ENCODE data around the gene ZNF575.
"Not testable (repeated sequence)": the region's sequence is repeated elsewhere in the genome, so short reads cannot be mapped to it uniquely, and the experiment has no call there.

The ZNF575 gene

DNA sequence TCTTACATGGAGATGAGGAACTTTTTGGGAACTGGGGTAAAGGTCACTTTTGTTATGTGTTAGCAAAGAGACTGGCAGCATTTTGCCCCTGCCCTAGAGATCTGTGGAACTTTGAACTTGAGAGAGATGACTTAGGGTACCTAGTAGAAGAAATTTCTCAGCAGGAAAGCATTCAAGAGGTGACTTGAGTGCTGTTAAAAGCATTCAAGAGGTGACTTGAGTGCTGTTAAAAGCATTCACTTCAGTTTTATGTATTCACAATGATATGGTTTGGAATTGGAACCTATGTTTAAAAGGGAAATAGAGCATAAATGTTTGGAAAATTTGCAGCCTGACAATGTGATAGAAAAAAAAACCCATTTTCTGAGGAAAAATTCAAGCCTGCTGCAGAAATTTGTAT is 20.6 kb upstream of the ZNF575 start:
- not testable (repeated sequence) for FAIRE-seq

DNA sequence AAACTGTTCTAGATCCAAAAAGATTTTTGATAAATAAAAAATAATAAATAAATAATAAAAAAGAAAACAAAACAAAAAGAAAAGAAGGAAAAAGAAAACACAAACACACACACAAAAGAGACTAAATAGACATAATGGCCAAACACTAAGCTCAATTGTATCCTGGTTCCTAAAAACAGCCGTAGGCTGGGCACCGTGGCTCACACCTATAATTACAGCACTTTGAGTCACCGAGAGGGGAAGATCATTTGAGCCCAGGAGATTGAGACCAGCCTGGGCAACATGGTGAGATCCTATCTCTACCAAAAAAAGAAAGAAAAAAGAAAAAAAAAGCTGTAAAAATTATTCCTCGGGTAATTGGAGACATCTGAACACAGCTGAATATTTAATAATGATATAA is 14.9 kb upstream of the ZNF575 start:
- FAIRE-seq = no peak

DNA sequence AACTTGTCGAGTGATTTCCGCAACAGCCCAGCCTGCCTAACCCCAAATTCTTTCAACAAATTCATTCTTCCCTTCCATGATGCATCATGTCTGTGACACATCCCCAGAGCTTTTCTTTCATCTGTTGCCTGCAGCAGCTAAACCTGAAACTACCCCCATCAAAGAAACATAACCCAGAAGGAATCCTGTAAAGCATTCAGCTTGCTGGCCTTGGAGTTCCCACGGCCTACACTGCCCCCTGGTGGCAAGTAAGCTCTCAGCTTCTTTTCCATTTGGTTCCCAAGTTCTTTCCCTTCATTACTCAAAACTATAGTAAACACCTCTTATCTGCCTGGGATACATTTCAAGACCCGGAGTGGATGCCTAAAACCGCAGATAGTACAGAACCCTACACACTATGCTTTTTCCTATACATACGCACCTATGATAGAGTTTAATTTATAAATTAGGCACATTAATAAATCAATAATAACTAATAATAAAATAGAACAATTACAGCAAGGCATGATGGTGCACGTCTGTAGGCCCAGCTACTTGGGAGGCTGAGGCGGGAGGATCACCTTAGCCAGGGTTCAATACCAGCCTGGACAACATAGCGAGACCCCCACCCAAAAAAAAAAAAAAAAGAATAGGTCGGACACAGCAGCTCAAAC is 13.4 kb upstream of the ZNF575 start:
- FAIRE-seq = peak; percentile 86

DNA sequence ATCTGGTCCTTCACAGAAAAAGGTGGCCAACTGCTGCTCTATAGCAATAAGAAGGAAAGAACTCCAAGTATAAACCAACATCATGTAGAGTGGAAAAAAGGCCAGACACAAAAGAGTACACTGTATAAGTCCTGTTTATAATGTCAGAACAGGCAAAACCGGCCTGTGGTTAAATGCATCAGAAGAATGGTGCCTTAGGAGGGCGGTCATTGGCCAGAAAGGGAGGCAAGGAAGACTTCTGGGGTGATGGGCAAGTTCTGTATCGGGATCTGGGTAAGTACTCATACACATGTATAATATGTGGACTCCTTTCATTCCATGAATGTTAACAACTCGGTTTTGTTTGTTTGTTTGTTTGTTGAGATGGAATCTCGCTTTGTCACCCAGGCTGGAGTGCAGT is 10.1 kb upstream of the ZNF575 start:
- FAIRE-seq = no peak

DNA sequence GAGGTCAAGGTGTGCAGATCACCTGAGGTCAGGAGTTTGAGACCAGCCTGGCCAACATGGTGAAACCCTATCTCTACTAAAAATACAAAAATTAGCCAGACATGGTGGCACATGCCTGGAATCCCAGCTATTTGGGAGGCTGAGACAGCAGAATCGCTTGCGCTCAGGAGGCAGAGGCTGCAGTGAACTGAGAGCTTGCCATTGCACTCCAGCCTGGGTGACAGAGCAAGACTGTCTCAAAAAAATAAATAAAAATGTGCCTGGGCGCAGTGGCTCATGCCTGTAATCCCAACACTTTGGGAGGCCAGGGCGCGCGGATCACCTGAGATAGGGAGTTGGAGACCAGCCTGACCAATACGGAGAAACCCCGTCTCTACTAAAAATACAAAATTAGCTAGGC is 9.3 kb upstream of the ZNF575 start:
- FAIRE-seq = not testable (repeated sequence)

DNA sequence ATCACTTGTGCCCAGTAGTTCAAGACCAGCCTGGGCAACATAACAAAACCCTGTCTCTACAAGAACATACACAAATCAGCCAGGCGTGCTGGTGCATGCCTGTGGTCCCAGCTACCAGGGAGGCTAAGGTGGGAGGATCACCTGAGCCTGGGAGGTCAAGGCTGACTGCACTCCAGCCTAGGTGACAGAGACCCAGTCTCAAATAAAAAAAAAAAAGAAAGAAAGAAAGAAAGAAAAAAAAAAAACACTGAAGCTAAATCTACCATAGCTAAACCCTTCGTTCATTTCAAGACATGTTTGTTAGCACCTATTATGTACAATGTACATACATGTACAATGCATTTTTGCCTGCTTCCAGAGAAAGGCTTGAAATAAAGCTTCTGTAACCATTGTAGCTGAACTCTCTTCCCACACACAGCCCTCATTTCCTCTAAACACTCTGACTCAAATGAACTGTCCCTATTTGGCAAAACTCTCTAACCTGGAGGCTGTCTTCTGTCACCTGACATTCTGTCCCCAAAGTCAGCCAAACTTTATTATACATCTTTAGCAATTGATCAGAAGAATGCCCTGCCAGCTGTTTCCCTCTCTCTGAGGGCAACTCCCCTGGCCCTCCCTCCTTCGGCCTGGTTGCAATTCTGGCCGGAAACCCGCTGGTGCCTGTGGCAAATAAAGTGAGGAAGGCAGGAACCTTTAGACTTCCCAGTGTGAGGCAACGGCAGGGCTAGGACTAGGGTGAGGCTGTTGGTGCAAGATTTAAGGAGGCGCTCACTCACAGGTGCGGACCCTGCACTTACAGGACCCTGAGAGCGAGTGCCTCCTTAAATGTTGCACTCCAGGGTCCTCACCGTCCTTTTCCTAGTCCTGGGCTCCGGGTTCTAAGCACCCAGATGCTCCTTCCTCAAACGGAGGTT is 7.8 kb upstream of the ZNF575 start:
- no peak for FAIRE-seq

DNA sequence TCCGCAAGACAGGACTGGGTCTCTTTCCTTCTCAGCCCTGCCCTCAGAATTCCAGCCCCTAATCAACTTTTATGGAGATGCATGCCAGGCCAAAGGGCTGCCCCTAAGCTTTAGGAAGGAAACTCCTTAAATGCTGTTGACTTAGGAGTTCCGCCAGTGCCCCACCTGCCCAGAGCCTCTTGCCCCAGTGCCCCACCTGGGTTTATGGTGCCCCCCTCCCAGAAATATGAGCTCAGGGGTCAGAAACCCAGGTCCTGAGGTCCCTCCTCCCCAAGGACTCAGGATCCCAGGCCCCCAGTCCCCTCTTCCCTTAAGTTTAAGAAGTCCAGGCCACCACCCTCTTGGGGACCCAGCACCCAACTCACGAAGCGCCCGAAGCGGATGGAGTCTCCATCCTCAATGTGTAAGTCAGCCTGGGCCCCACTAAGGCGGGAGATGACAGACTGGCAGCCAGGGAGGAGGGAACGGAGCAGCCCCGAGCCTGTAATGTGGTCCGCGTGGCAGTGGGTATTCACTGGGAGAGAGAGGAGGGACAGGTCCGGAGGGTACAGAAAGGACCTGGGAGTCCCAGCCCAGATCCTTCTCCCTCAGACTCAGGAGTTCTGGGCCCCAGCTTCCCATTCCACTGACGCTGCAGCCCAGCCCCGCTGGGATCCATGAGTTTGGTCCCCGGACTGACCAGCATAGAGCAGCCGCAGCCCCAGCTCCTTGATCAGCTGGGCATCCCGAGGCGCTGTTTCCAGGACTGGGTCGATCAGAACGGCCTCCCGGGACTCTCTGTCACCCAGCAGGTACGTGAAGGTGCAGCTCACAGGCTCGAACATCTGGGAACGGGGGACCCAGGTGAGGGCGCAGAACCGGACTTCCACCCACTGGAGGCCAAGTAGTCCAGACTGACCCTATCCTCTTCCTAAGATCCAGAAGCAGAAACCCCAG is 6.9 kb upstream of the ZNF575 start:
- FAIRE-seq = no peak

DNA sequence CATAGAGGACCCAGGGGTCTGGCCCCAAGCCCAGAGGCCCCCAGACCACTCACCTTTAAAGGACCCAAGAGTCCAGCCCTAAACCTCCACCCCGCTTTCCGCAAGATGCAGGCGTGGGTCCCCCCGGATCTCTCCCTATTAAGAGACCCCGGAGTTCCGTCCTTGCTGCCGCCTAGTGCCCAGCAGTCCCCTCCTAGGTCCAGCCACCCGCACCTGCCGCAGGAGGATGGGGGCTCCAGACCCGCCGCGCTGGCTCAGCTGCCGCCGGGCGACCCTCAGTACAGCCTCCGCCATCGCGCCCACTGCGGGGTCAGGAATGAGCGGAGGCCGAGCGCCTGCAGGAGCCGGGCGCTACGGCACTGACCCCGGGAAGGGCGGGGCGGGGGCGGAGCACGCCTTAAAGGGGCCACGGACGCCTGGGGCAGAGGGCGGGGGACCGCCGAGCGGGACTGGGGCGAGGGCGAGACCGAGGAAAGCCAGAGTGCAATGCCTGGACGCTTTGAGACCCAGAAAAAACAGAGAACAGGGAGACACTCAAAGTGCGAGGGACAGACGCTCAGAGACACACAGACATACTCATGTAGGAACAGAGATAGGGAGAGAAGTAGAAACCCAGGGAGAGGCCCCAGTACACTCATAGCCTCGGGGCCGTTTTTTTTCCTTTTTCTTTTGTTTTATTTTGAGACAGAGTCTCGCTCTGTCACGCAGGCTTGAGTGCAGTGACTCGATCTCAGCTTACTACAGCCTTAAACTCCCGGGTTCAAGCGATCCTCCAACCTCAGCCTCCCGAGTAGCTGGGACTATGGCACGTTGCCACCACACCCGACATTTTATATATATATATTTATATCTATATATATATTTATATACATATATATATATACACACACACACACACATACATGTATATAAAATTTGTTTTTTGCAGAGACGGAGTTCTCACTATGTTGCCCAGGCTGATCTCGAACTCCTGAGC is 5.8 kb upstream of the ZNF575 start, which contains the start of gene ETHE1:
ETHE1 (minus strand) TSS at position 318 of the 976 bp plus-strand sequence; CDS start at position 294, 24 bp downstream.
- no peak for FAIRE-seq

DNA sequence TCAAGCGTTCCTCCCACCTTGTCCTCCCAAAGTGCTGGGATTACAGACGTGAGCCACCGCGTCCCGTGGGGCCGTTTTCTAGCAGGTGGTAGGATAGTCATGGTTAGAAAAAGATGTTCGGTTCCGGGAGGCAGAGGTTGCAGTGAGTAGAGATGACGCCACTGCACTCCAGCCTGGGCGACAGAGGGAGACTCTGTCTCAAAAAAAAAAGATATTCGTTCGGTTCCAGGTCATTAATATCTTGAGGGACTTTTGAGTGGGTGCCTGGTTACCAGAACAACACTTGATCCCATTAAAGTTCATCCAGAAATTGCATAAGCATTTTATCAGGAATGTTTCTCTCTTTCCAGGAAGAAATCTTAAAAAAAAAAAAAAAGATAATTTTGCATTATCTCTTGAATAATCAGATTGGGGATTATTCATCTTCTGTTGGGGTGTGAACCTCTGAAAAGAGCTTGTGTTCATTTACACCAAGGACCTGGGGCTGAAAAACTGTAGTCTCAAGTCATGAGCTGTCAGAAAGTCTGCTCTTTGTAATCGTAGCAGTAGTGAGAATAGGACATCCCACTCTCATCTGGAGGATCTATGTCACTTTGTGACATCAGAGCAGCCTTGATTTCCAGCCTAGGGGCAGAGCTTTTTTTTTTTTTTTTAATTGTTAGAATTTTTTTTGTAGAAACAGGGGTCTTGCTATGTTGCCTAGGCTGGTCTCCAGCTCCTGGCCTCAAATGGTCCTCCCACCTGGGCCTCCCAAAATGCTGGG is 4.9 kb upstream of the ZNF575 start:
- no peak for FAIRE-seq

DNA sequence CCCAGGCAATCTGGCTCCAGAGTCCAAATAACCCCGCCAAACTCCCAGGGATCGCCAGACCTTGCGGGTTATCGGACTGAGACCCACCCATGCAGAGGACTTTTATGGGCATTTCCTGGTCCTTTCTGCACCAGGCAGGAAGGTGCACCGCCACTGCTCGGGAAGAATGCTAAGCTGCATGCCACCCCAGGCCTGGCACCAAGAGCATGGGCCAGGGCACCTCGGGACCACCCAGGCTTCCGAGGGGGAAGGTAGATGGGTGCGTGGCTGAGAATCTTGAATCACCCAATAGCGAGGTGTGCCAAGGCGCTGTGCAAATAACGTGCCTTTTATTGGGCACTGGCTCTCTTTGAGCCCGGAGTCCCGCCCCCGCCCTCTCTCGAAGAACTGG is 422 bp upstream of the ZNF575 start:
- FAIRE-seq = no peak

DNA sequence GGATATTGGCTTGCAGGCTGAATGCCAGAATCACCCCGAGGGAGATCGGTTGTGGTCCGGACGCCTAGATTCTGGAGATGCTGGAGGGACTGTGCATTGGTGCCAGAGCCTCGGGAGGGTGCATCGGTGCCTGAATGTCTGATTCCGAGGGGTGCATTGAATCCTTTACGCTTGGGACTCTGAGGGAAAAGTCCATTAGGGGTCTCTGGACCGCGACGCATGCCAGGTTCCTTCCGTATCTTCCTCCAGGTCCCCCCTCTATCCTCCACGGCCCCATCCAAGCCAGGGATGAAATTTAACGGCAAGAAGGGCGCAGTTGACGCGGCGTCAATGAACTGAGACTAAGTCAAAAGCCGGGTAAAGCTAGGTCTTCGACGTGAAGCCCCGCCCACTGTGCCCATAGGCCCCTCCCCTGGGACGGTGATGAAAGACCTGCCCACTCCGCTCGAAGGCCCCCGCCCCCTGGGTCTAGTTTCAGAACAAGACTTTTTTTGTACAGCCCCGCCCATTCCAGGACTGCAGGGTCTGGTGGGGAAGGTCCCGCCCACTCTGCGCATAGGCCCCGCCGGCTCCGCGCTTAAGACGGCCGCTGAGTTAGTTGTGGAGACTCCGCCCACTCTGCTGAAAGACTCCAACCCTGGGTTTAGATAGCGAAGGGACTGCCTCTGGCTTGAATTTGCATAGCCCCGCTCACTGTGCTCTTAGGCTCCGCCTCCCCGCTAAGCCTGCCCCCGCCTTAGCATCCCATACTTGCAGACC is 737 bp downstream of the ZNF575 start:
- peak; percentile 99 for FAIRE-seq

DNA sequence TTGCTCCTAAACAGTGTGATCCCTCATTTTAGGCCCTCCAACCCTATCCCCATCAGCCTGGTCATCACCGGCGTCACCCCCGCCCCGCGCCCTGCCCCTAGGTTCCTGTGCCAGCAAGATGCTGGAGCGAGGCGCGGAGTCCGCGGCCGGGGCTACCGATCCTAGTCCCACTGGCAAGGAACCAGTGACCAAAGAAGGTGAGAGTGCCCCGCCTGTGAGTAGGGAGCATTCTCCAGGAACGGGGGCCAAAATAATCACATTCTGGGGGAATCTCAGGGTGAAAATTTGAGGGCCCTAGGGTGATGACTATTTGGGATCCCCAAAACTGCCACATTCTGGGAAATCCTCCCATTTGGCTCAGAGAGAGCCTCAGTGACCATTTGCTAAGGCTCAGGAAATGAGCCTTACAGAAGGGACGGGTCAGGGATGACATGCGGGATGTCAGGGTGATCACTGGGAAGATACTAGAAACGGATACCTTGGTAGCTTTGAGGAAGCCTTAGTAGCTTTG is 1.4 kb downstream of the ZNF575 start:
- FAIRE-seq = no peak

DNA sequence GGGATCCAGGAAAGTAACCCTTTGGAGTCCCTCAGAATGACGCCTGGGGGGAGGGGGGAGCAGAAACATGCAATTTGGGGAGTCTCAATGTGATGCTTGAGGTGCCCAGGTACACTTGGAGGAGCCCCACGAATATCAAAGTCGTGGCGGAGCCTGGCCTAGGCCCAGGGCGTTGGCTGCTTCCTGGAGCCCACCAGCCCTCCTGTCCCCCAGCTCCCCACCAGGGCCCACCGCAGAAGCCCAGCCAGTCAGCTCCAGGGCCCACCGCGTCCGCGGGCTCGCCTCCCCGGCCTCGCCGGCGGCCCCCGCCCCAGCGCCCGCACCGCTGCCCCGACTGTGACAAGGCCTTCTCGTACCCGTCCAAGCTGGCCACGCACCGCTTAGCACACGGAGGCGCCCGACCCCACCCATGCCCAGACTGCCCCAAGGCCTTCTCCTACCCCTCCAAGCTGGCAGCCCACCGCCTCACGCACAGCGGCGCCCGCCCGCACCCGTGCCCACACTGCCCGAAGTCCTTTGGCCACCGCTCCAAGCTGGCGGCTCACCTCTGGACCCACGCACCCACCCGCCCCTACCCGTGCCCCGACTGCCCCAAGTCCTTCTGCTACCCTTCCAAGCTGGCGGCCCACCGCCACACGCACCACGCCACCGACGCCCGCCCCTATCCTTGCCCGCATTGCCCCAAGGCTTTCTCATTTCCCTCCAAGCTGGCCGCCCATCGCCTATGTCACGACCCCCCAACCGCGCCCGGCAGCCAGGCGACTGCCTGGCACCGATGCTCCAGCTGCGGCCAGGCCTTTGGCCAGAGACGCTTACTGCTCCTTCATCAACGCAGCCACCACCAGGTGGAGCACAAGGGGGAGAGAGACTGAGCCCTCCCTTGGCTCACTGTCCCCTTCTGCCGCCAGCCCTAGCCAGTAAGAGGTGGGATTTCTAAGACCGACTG is 2.1 kb downstream of the ZNF575 start:
- FAIRE-seq = no peak

DNA sequence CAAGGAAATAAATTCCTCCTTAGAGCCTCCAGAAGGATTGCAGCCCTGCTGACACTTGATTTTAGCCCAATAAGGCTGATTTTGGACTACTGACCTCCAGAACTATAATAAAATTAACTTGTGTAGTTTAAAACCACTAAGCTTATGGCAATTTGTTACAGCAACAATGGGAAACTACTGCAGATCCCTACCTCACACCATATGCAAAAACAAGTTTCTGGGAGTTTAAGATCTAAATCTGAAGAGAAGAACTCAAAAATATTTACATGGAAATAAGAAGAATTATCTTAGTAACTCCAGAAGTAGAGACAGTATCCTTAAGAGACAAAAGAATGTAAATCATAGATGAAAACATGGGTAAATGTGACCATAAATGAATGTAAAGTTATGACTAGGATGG is 5.9 kb downstream of the ZNF575 start:
- no peak for FAIRE-seq

DNA sequence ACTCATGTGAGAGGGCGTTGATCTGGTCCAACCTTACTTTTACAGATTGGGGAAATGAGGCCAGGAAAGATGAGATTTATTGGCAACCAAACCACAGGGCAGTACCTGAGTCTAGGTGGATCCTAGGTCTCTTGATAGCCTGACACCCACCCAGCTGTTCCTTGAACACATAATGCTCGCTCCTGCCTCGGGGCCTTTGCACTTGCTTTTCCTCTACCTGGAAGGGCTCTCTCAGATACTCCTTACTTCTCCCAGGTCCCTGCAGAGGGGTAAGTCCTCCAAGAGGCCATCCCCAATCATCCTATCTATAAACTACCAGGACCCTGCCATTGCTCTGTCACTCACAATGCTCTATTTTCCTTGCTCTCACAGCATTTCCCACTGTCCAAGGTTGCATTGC is 7.4 kb downstream of the ZNF575 start:
- no peak for FAIRE-seq

DNA sequence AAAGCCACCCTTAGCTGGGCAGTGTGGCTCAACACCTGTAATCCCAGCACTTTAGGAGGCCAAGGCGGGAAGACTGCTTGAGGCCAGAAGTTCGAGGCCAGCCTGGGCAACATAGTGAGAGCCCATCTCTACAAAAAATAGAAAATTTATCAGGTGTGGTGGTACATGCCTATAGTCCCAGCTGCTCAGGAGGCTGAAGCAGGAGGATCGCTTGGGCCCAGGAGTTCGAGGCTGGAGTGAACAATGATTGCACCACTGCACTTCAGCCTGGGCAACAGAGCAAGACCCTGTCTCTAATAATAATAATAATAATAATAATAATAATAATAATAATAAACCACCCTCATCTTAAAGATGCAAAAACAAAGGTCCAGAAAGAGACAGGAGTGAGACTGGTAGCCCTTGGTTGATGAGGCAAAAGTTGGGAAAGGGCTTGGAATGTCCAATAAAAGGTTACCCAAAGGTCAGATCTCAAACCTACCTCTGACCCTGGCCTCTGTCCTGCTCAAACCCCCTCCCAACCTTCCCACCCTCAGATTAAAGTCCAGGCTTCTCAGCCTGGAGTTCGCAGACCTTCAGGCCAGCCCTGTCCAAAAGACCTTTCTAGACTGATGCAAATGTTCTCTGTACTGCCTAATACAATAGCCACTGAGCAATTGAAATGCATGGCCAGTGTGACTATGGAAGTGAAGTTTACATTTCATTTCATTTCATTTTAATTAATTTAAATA is 9.1 kb downstream of the ZNF575 start:
- FAIRE-seq = no peak

DNA sequence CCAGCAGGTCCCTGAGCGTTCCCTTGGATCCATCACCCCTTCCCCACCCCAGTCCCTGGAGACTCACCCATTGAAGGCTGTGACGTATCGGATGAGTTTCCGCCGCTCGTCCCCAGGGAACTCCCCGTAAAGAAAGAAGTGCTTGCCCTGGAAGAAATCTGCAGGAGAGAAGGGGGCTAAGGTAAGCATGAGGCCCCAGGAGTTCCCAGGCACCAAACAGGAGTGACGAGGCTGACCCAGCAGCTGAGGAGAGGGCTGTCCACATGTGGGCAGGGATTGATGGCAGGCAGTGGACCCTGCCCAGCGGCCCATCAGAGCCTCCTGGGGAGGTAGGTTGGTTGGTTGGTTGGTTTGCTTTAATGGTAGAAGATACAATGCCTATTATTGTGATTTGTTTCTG is 11.1 kb downstream of the ZNF575 start:
- FAIRE-seq = no peak

DNA sequence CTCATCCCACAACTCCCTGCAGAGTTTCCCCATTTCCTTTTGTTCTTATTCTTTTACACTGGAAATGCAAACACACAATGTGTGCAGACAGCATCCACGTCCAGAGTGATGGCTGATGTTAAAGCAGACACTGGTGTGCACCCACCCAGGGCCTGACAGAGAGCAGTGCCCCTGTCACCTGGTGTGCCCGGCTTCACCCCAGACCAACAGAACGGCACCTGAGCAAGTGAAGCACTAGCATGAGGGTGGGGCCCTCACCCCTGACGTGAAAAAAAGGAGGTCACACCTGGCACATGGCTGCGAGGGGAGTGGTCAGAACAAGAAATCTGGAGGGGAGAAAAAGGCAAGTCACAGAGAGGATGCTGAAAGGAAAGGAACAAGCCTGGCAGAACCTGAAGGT is 12.3 kb downstream of the ZNF575 start:
- no peak for FAIRE-seq
